Vagina (tissue), 2 donors: Measurements from ENCODE around the gene CDH24. TPM values are rescaled to one million over a fixed set of nuclear protein-coding genes. Genes with fewer than 3 reads are reported as not detected.

Experiments used
- DNase-seq, 2 donors: peaks; one replicate each; pipeline ENCODE4 v3.0.0-alpha.2; 2017; ENCODE audit errors: extremely low spot score in 2 of 2
- H3K27ac ChIP-seq: fragments of 200-600 bp; sonication (generic); one replicate; pipeline ENCODE4 v1.5.1; 2019
- H3K27me3 ChIP-seq: fragments of 200-600 bp; sonication (generic); one replicate; pipeline ENCODE4 v1.5.1; 2019
- H3K36me3 ChIP-seq, 2 donors: fragments of 200-600 bp; sonication (generic); one replicate each; pipeline ENCODE4 v1.5.1; 2017 to 2019
- H3K4me1 ChIP-seq: fragments of 200-600 bp; sonication (generic); one replicate; pipeline ENCODE4 v1.5.1; 2019
- H3K4me3 ChIP-seq, 2 donors: fragments of 200-600 bp; sonication (generic); 1 replicate in 1 of 2; 2 replicates in 1 of 2; pipeline ENCODE4 v1.5.1; 2016 to 2019
- H3K9me3 ChIP-seq: fragments of 200-600 bp; sonication (generic); one replicate; pipeline ENCODE4 v1.5.1; 2019
- POLR2A ChIP-seq, 2 donors: fragments of 450-650 bp; IDR thresholded peaks; one replicate each; pipeline ENCODE4 v1.6.1; 2017; ENCODE audit warnings: antibody characterized with exemption in 2 of 2, mild to moderate bottlenecking in 2 of 2, moderate library complexity in 2 of 2
- POLR2AphosphoS5 ChIP-seq, 2 donors: sonication (generic); formaldehyde crosslinking; IDR thresholded peaks; one replicate each; pipeline ENCODE4 v1.9.0; 2017; ENCODE audit warnings: antibody characterized with exemption in 2 of 2, mild to moderate bottlenecking in 2 of 2, low read depth in 1 of 2; ENCODE audit not compliant: insufficient read depth in 1 of 2
- intact Hi-C: fragments of 100-400 bp; cut with DNase I; formaldehyde crosslinking; loops from one replicate; pipeline ENCODE4 v1.15.1; 2023
- total RNA-seq: library from RNA; depleted of rRNA; stranded (reverse); fragments of >200 nt; gene quantifications from one replicate; pipeline ENCODE4 v1.2.3, GENCODE V29; 2016
- TF ChIP-seq, protein P1 (sequence below), 3 experiments: fragments of 450-650 bp in 2 of 3; fragments of 200-600 bp in 1 of 3; sonication (generic) in 1 of 3; IDR thresholded peaks; one replicate each; pipeline ENCODE4 v1.5.1; 2017 to 2019; ENCODE audit warnings: antibody characterized with exemption in 3 of 3, mild to moderate bottlenecking in 2 of 3, moderate library complexity in 2 of 3

CDH24 gene
- total RNA-seq, 1 donor from 2014 or later: 5.4 TPM

DNA sequence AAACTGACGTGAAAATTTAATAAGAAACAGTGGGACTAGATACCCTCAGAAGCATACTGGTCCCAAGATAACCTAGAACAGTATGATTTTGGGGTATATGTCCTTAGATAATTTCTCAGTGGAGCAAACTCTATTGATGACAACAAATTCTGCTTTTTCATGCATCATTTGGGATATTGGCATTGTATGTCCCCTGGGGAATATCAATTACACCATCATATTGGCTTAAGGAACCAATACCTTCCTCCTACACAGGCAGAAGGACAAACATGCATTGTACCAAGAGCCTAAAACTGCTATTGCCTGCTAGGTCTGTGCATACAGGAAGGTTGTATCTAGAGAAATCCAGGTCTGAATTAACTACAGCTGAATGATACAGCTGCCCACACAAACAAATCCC, 17.6 kb upstream of the CDH24 start:
- Histone ChIP-seq H3K27ac (no peak overlapping the region), H3K4me3 (no peak overlapping the region), H3K36me3 (peaks cover 3 to 72% of the 10 kb centered on the region in 2 donors), H3K9me3 (no peaks in the 10 kb centered on the region), H3K27me3 (no peaks in the 10 kb centered on the region), H3K4me1 (peaks cover 65% of the 10 kb centered on the region)
- intact Hi-C loops: no loop called here
- no peak for TF ChIP-seq POLR2AphosphoS5 (IDR thresholded peaks at IDR 0.05; ENCODE audit: insufficient read depth in 1 of 2, low read depth in 1 of 2)
- no peak for DNase-seq

DNA sequence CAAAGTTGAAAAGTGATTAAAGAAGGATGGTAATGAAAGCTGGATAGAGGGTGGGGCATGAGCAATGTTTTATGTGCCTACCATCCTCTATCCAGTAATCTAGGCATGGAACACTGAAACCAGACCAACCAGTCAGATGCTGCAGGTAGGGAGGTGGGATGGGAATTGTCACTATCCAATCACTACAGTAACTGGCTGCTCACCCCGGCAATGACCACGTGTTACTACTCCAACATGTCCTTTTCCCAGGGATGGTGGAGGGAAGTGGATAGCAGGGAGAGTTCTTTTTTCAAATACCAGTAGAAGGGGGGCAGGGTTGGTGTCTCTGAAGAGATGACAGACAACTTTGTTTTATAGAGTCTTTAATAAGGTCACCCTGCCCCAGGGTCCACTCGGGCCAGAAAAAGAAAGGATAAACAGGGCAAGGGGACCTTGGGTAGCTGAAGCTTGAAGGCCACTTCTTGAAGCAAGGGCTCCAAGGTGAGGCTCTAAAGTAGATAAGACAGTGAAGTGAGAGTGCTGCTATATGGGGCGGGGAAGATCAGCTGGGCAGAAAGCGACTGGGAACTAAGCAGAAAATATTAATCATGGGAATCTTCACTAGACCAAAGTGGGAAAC, 14.7 kb upstream of the CDH24 start:
- TF ChIP-seq POLR2AphosphoS5 (IDR thresholded peaks at IDR 0.05; ENCODE audit: insufficient read depth in 1 of 2, low read depth in 1 of 2) (no peak), POLR2A (IDR thresholded peaks at IDR 0.05) (no peak)
- TF ChIP-seq, protein P1, sequence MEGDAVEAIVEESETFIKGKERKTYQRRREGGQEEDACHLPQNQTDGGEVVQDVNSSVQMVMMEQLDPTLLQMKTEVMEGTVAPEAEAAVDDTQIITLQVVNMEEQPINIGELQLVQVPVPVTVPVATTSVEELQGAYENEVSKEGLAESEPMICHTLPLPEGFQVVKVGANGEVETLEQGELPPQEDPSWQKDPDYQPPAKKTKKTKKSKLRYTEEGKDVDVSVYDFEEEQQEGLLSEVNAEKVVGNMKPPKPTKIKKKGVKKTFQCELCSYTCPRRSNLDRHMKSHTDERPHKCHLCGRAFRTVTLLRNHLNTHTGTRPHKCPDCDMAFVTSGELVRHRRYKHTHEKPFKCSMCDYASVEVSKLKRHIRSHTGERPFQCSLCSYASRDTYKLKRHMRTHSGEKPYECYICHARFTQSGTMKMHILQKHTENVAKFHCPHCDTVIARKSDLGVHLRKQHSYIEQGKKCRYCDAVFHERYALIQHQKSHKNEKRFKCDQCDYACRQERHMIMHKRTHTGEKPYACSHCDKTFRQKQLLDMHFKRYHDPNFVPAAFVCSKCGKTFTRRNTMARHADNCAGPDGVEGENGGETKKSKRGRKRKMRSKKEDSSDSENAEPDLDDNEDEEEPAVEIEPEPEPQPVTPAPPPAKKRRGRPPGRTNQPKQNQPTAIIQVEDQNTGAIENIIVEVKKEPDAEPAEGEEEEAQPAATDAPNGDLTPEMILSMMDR (IDR thresholded peaks at IDR 0.05): no peak
- peaks cover 3 to 60% of the 10 kb centered on the region in 2 donors for H3K36me3 ChIP-seq
- peak in 1 of 2 donors; percentile 34 for DNase-seq
- H3K4me3 ChIP-seq: peak overlapping the region; percentile 48 to 55
- intact Hi-C loops: no loop called here
- peaks cover 64% of the 10 kb centered on the region for H3K4me1 ChIP-seq
- H3K9me3 ChIP-seq: no peaks in the 10 kb centered on the region
- peak overlapping the region; percentile 90 for H3K27ac ChIP-seq
- H3K27me3 ChIP-seq: no peaks in the 10 kb centered on the region

DNA sequence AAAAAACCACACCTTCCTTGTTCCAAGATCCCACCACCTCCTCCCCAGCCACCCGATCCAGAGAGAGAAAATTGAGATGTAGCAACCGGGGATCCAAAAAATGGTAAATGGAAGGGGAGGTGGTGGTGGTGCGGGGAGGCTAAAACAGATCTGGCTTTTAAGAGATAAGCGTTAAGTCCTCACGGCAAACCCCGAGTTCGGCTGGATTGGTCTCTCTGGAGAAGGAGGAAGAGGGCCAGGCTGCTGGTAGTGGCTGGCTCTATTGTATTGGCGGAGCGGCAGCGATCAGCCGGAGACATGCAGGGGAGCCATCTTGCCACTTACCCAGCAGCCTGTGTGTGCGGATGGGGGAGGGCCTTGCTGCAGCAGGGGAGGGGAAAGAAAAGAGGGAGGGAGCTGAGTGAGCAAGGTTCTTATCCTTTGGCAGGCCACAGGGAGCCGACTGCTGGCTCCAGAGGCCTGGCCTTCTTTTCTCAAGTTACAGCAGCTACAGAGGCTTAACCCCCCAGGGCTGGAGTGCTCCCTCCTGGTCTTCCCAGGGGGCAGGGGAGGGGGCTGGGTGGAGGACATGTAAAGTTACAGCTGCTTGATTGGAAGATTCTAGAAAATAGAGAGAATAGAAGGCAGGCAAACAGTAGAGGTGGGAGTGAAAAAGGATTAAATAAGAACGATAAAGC, 14.1 kb upstream of the CDH24 start:
- no peaks in the 10 kb centered on the region for H3K9me3 ChIP-seq
- intact Hi-C loops: no loop called here
- peaks cover 58% of the 10 kb centered on the region for H3K4me1 ChIP-seq
- peaks cover 3 to 61% of the 10 kb centered on the region in 2 donors for H3K36me3 ChIP-seq
- no peaks in the 10 kb centered on the region for H3K27me3 ChIP-seq
- peak overlapping the region; percentile 90 for H3K27ac ChIP-seq
- TF ChIP-seq, protein P1 (IDR thresholded peaks at IDR 0.05): peak in 1 of 3 experiments; percentile 28
- TF ChIP-seq POLR2AphosphoS5 (IDR thresholded peaks at IDR 0.05; ENCODE audit: insufficient read depth in 1 of 2, low read depth in 1 of 2) (peak; percentile 64 to 86), POLR2A (IDR thresholded peaks at IDR 0.05) (no peak)
- peak overlapping the region; percentile 48 to 55 for H3K4me3 ChIP-seq
- DNase-seq: peak in 1 of 2 donors; percentile 96

DNA sequence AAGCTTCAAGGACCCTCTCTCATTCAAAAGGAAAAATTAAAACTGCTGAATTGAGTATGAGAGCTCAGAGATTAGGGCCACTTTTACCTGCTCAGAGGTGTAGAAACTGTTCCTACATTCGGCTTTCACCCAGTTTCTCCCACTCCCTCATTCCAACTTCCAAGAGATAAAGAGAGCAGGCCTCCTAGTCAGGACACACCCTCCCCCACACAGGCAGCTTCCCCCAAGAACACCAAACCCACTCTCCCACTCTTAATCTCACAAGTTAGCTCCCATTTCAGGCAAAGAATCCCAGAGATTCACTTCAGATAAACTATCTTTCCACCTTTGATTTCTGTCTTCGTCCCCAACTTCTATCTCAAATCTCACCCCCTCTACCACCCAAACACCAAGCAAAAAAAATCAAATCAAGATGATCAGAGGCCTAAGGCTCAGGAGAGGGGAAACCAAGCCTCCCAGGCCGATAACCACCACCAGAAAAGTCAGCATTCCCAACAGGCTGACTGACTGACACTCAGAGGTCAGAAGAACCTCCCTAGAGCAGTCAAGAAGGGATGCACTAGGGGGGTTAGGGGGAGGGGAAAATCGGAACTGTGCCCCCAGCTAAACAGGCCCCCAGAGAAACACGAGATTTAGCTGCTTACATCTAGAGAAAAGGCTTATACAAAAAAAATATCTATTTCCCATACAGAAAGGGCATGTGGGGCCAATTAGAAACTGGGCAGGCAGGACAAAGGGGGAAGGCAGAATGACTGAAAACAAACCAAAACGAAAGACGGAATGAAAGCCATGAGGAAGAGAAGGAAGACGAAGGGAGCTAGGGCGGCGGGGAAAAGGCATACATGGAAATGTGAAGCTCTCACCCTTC, 13.2 kb upstream of the CDH24 start:
- peak in 1 of 2 donors; percentile 40 for DNase-seq
- Histone ChIP-seq H3K27me3 (no peaks in the 10 kb centered on the region), H3K9me3 (no peaks in the 10 kb centered on the region), H3K27ac (peak overlapping the region; percentile 90), H3K4me3 (peak overlapping the region; percentile 48 to 55), H3K36me3 (peaks cover 0 to 61% of the 10 kb centered on the region in 2 donors), H3K4me1 (peaks cover 58% of the 10 kb centered on the region)
- intact Hi-C loops: no loop called here
- TF ChIP-seq POLR2A (IDR thresholded peaks at IDR 0.05): no peak
- TF ChIP-seq, protein P1 (IDR thresholded peaks at IDR 0.05): no peak

DNA sequence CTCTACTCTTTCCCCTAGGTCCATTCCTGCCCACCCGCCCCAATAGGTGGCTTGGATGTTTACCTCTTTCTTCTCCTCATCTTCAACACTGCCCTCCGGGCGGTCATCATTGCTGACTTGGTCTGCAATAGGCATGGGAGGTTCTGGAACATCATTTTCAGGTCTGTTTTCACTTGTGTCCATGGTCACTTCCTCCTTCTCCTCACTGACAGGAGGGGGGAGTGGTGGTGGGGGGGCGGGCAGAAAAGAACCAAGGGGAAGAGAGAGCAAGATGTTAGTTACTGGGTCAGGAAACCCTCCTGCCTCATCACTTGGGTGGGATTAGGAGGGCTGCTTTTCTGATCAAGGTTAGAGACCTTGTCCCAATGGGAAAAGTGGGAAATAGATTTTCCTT, 12.1 kb upstream of the CDH24 start:
- Histone ChIP-seq H3K27ac (peak overlapping the region; percentile 90), H3K4me1 (peaks cover 58% of the 10 kb centered on the region)

More for the DNA sequence above, 12.1 kb upstream of the CDH24 start:
- Histone ChIP-seq H3K27me3 (no peaks in the 10 kb centered on the region), H3K36me3 (peaks cover 0 to 62% of the 10 kb centered on the region in 2 donors), H3K9me3 (no peaks in the 10 kb centered on the region), H3K4me3 (no peak overlapping the region)
- peak in 1 of 2 donors; percentile 85 for DNase-seq
- intact Hi-C loops: no loop called here
- no peak for TF ChIP-seq POLR2A (IDR thresholded peaks at IDR 0.05)
